Right kidney (tissue), 1 donor: ENCODE results near the gene SLC44A1.
"Not testable (repeated sequence)": the region's sequence is repeated elsewhere in the genome, so short reads cannot be mapped to it uniquely, and the experiment has no call there.

ENCODE experiments used
- DNase-seq: peaks from one replicate; pipeline ENCODE4 v3.0.0-alpha.2; 2016

Gene SLC44A1

GRCh38 chr9:105241356-105242043 is 3.0 kb upstream of the SLC44A1 start:
- DNase-seq = no peak

- no peak for DNase-seq
These were observed 2.4 kb upstream of the SLC44A1 start for GRCh38 chr9:105242062-105242461.

GRCh38 chr9:105242557-105242956 is 1.9 kb upstream of the SLC44A1 start:
- DNase-seq = no peak

- DNase-seq = no peak
These were observed 1.3 kb upstream of the SLC44A1 start for GRCh38 chr9:105243015-105243686.

GRCh38 chr9:105244734-105245028 is 230 bp downstream of the SLC44A1 start:
- DNase-seq = no peak

- DNase-seq = peak; percentile 82
These were observed 809 bp downstream of the SLC44A1 start for GRCh38 chr9:105245029-105245890.

- DNase-seq = no peak
These were observed 1.4 kb downstream of the SLC44A1 start for GRCh38 chr9:105245891-105246161.

- no peak for DNase-seq
These were observed 2.3 kb downstream of the SLC44A1 start for GRCh38 chr9:105246656-105247173.

GRCh38 chr9:105248691-105249090 is 4.2 kb downstream of the SLC44A1 start:
- DNase-seq = no peak

- DNase-seq = no peak
These were observed 6.7 kb downstream of the SLC44A1 start for GRCh38 chr9:105251133-105251532.

- DNase-seq = no peak
These were observed 7.4 kb downstream of the SLC44A1 start for GRCh38 chr9:105251733-105252404.

GRCh38 chr9:105252405-105252756 is 7.9 kb downstream of the SLC44A1 start:
- no peak for DNase-seq

- DNase-seq = no peak
These were observed 9.8 kb downstream of the SLC44A1 start for GRCh38 chr9:105254226-105254625.

GRCh38 chr9:105255421-105255820 is 11.0 kb downstream of the SLC44A1 start:
- DNase-seq = no peak

- DNase-seq = not testable (repeated sequence)
These were observed 12.1 kb downstream of the SLC44A1 start for GRCh38 chr9:105256569-105256968.

GRCh38 chr9:105257809-105258208 is 13.4 kb downstream of the SLC44A1 start:
- DNase-seq = no peak

GRCh38 chr9:105258225-105258737 is 13.8 kb downstream of the SLC44A1 start:
- no peak for DNase-seq

GRCh38 chr9:105259274-105259673 is 14.8 kb downstream of the SLC44A1 start:
- DNase-seq = no peak

GRCh38 chr9:105259731-105260612 is 15.5 kb downstream of the SLC44A1 start:
- DNase-seq = no peak

GRCh38 chr9:105262497-105262896 is 18.0 kb downstream of the SLC44A1 start:
- DNase-seq = no peak

- DNase-seq = no peak
These were observed 19.9 kb downstream of the SLC44A1 start for GRCh38 chr9:105264380-105264779.

- DNase-seq = not testable (repeated sequence)
These were observed 23.8 kb downstream of the SLC44A1 start for GRCh38 chr9:105268254-105268653.
